Right lobe of liver (tissue), 6 donors: ENCODE data around the gene CAPN12. TPM values are rescaled to one million over a fixed set of nuclear protein-coding genes. Genes with fewer than 3 reads are reported as not detected.

Source experiments
- ATAC-seq, 4 donors: fragments of 200-7000 bp; cut with Tn5 transposase; one replicate each; pipeline ENCODE4 v1.9.1; 2020; ENCODE audit warnings: mild to moderate bottlenecking in 4 of 4, moderate library complexity in 4 of 4
- DNase-seq, 3 donors: peaks; one replicate each; pipeline ENCODE4 v3.0.0-alpha.2; 2020
- H3K27ac ChIP-seq, 3 donors: fragments of 200-600 bp; one replicate each; pipeline ENCODE4 v1.8.0; 2022
- H3K27me3 ChIP-seq, 2 donors: fragments of 200-600 bp; one replicate each; pipeline ENCODE4 v1.8.0; 2022
- H3K36me3 ChIP-seq, 4 donors: fragments of 200-600 bp; sonication (generic) in 1 of 4; one replicate each; pipeline versions ENCODE4 v1.5.1 to v1.8.0; 2017 to 2022; ENCODE audit warnings: control low read depth in 1 of 4
- H3K4me1 ChIP-seq, 4 donors: fragments of 200-600 bp; sonication (generic) in 1 of 4; one replicate each; pipeline versions ENCODE4 v1.5.1 to v1.8.0; 2017 to 2022; ENCODE audit warnings: control low read depth in 1 of 4
- H3K4me3 ChIP-seq, 3 donors: fragments of 200-600 bp; one replicate each; pipeline ENCODE4 v1.8.0; 2022
- H3K9me3 ChIP-seq, 4 donors: fragments of 200-600 bp; sonication (generic) in 1 of 4; one replicate each; pipeline versions ENCODE4 v1.5.1 to v1.8.0; 2017 to 2022; ENCODE audit warnings: control low read depth in 1 of 4
- POLR2A ChIP-seq: fragments of 450-650 bp; IDR thresholded peaks from one replicate; pipeline ENCODE4 v1.6.1; 2017; ENCODE audit warnings: antibody characterized with exemption, mild to moderate bottlenecking
- WGBS: methylation state at CpG from one replicate; pipeline ENCODE4 v1.1.6; 2018; ENCODE audit warnings: low coverage, low lambda C conversion rate; ENCODE audit not compliant: insufficient coverage; ENCODE audit errors: missing lambda C conversion rate; 5-methylcytosine and 5-hydroxymethylcytosine counted together
- intact Hi-C, 2 donors: fragments of 100-400 bp; cut with DNase I; formaldehyde crosslinking; loops; one replicate each; pipeline versions ENCODE4 v1.11.2 to v1.14.1; 2022
- total RNA-seq, 6 experiments: library from RNA; depleted of rRNA in 2 of 6; stranded (reverse); fragments of >200 nt in 2 of 6; fragmentation: NEBNext Ultra II Directional in 3 of 6; extraction: Animal tissue kit (Norgen Biotek cat#: 25700) in 3 of 6; gene quantifications; one replicate each; pipeline versions ENCODE4 v1.1.0 to v1.2.4, GENCODE V29; 2016 to 2023
- TF ChIP-seq, protein P1 (sequence below), 4 donors: fragments of 200-600 bp in 3 of 4; fragments of 450-650 bp in 1 of 4; IDR thresholded peaks; one replicate each; pipeline versions ENCODE4 v1.5.1 to v1.8.0; 2016 to 2022; ENCODE audit warnings: antibody characterized with exemption in 4 of 4, mild to moderate bottlenecking in 2 of 4
- donor health status: DM: no; HTN: yes; CAD: no.
- donor health status: DM: no; HTN: no; CAD: no.
- donor health status: DM: no; HTN: no; CAD: no.
- donor health status: DM: no; HTN: yes; CAD: no.
- donor health status: DM: no; HTN: yes; CAD: no.

Gene CAPN12
- total RNA-seq, 6 experiments from 2014 or later, result 2.2 to 45.3 (median 16.3) TPM

DNA sequence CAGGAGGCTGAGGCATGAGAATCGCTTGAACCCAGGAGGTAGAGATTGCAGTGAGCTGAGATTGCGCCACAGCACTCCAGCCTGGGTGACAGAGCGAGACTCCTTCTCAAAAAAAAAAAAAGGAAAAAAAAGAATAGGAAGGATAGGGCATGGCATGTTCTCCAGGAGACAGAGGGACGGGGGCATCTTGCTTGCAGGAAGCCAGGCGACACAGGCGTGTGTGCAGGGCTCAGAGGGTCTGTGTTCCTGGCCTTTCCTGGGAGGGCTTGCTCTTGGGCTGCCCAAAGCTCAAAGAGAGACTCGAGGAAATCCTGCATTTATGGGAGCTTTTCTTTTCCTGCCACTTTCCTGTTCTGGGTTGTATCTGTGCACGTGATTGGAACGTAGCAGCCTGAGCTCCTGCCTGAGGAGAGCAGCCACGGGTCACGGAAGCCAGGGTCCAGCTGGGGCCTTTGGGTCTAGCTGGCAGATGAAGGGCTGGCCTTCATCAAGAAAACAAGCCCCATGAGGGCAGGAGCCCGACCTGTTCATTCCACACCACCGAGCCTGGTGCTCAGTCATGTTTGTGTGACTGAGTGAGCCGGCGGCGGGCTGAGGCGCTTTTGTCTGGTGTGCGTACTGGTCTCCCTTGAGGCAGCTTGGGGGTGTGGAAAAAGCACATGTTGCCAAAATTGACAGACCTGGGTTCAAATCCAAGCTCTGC, 44.5 kb downstream of the CAPN12 start:
- H3K4me1 ChIP-seq, result peaks cover 0 to 72% (median 39%) of the 10 kb centered on the region in 4 donors
- no peaks in the 10 kb centered on the region for H3K27me3 ChIP-seq
- DNase-seq (no peak), ATAC-seq (no peak)
- intact Hi-C loops, result loop anchor here (10.0 kb wide), 2 partner anchors 45 to 55 kb away; partner anchors contain the start of gene ACTN4 (in 1 of the 2)
- H3K27ac ChIP-seq, result peak overlapping the region; percentile 31 to 82 (median 73)
- WGBS, result 73% methylated on average over 13 of the region's 18 CpGs
- H3K4me3 ChIP-seq, result no peak overlapping the region
- no peaks in the 10 kb centered on the region for H3K9me3 ChIP-seq
- TF ChIP-seq, protein P1, sequence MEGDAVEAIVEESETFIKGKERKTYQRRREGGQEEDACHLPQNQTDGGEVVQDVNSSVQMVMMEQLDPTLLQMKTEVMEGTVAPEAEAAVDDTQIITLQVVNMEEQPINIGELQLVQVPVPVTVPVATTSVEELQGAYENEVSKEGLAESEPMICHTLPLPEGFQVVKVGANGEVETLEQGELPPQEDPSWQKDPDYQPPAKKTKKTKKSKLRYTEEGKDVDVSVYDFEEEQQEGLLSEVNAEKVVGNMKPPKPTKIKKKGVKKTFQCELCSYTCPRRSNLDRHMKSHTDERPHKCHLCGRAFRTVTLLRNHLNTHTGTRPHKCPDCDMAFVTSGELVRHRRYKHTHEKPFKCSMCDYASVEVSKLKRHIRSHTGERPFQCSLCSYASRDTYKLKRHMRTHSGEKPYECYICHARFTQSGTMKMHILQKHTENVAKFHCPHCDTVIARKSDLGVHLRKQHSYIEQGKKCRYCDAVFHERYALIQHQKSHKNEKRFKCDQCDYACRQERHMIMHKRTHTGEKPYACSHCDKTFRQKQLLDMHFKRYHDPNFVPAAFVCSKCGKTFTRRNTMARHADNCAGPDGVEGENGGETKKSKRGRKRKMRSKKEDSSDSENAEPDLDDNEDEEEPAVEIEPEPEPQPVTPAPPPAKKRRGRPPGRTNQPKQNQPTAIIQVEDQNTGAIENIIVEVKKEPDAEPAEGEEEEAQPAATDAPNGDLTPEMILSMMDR (IDR thresholded peaks at IDR 0.05), result no peak
- TF ChIP-seq POLR2A, result no peak
- H3K36me3 ChIP-seq, result peaks cover 0 to 20% (median 6%) of the 10 kb centered on the region in 4 donors

DNA sequence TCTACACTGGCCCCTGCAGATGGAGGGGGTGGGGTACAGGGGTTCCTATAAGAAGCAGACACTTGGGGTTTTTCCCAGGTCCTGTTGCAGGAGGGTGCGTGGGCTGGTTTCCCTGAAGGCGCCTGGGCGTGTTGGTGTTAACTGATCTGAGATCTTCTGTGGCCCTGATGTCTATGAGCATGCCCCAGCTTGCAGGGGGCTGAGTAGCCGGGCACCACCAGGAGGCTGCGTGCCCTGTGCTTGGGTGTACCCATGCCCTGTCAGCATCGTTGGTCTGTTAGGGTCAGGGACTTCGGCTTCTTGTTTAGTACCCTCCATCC, 45.3 kb downstream of the CAPN12 start:
- TF ChIP-seq, protein P1 (IDR thresholded peaks at IDR 0.05), result no peak
- TF ChIP-seq POLR2A, result no peak
- DNase-seq (no peak), ATAC-seq (no peak)
- intact Hi-C loops, result loop anchor here in 1 of 2 donors (10.0 kb wide), 1 partner anchor 54 kb away; the partner anchor contains the start of gene ACTN4
- H3K27me3 ChIP-seq, result no peaks in the 10 kb centered on the region
- no peaks in the 10 kb centered on the region for H3K9me3 ChIP-seq
- H3K36me3 ChIP-seq, result peaks cover 0 to 12% (median 3%) of the 10 kb centered on the region in 4 donors
- H3K27ac ChIP-seq, result peak overlapping the region in 2 of 3 donors; percentile 73 to 82
- no peak overlapping the region for H3K4me3 ChIP-seq
- no CpG with 5 or more reads among the region's 7 CpGs for WGBS
- peaks cover 0 to 76% (median 45%) of the 10 kb centered on the region in 4 donors for H3K4me1 ChIP-seq

DNA sequence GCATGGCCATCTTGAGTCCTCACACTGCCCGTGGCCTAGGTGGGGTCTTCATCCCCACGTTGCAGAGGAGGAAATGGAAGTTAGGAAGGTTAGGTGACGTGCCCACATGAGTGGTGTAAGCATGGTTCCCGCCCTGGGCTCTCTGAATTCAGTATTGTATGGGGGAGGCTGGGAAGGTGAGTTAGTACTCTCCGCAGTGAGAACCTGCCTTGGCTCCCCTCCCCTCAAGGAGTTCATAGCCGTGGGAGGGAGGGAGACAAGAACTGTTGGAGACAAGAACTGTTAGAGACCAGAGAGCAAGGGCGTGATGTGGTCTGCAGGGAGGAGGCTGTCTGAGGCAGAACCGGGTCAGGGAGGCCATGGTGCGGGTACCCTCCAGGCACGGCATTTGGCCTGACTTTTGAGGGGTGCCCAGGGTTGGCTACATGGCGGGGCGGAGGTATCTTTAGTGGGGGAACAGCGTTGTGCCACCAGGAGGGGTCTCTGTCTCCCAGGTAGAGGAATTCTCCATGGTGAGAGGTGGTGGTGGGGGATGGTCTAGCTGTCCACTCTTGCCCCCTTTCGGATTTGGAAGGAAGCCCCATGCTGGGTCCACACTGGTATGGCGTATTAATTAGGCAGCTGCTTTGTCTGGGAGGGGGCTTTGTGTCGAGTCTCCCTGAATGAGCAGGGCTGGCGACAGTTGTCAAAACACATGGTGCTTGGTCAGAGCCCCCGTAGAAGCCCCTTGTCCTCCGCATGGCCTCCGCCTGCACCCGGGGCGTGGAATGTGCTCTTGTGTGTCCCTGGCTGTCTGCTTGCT, 45.8 kb downstream of the CAPN12 start:
- Histone ChIP-seq H3K4me1 (peaks cover 0 to 82% (median 47%) of the 10 kb centered on the region in 4 donors), H3K36me3 (peaks cover 0 to 9% (median 3%) of the 10 kb centered on the region in 4 donors), H3K27me3 (no peaks in the 10 kb centered on the region), H3K9me3 (no peaks in the 10 kb centered on the region), H3K4me3 (no peak overlapping the region), H3K27ac (peak overlapping the region in 1 of 3 donors; percentile 82)
- ATAC-seq (no peak), DNase-seq (no peak)
- 83% methylated on average over 8 of the region's 22 CpGs for WGBS
- intact Hi-C loops, result loop anchor here in 1 of 2 donors (10.0 kb wide), 1 partner anchor 54 kb away; the partner anchor contains the start of gene ACTN4
- TF ChIP-seq, protein P1 (IDR thresholded peaks at IDR 0.05), result no peak
- no peak for TF ChIP-seq POLR2A

DNA sequence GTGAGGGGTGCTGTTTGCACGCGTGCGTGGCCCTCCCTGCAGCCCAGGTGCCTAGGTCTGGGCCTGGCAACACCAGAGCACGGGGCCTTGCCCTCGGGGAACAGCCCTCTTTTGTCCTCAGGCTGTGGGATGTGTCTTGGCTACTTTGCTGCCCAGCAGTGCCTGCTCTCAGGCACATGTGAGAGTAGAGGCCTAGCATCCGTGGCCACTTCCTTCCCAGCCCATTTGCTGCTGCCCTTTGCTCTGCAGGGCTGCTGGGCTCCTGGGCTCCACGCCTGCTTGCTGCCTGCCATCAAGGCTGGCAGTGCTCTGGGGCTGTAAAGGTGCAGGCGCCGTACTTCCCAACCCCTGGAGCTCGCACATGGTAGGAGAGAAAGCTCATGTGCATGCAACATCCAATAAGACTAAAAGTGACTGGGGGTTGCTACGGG, 46.6 kb downstream of the CAPN12 start:
- WGBS, result 60% methylated on average over 3 of the region's 11 CpGs
- no peak for ATAC-seq
- Histone ChIP-seq H3K4me3 (no peak overlapping the region), H3K27me3 (no peaks in the 10 kb centered on the region), H3K36me3 (peaks cover 0 to 4% (median 2%) of the 10 kb centered on the region in 4 donors), H3K27ac (peak overlapping the region in 1 of 3 donors; percentile 57), H3K9me3 (no peaks in the 10 kb centered on the region), H3K4me1 (peaks cover 0 to 88% (median 51%) of the 10 kb centered on the region in 4 donors)
- intact Hi-C loops, result loop anchor here in 1 of 2 donors (10.0 kb wide), 1 partner anchor 53 kb away; the partner anchor contains the start of gene ACTN4
- DNase-seq, result no peak
- TF ChIP-seq, protein P1 (IDR thresholded peaks at IDR 0.05), result no peak
- no peak for TF ChIP-seq POLR2A
